GM23338 (cell line): Measurements from ENCODE around the gene CRYL1. TPM values are rescaled to one million over a fixed set of nuclear protein-coding genes. Genes with fewer than 3 reads are reported as not detected.

Experiments used
- ATAC-seq: fragments of 200-7000 bp; cut with Tn5 transposase; 3 replicates; pipeline ENCODE4 v1.9.1; 2020
- DNase-seq: peaks from one replicate; pipeline ENCODE4 v3.0.0-alpha.2; 2015; ENCODE audit warnings: low spot score
- H2AFZ ChIP-seq: fragments of 200-600 bp; sonication (generic); 2 replicates; pipeline ENCODE4 v1.8.0; 2016; ENCODE audit warnings: antibody characterized with exemption, mild to moderate bottlenecking, moderate library complexity
- H3F3A ChIP-seq: fragments of 200-600 bp; sonication (generic); replicated peaks from 2 replicates; pipeline ENCODE4 v1.8.0; 2017; ENCODE audit warnings: antibody characterized with exemption, mixed run types, low read depth
- H3K27ac ChIP-seq: fragments of 200-600 bp; sonication (generic); 2 replicates; pipeline ENCODE4 v1.6.1; 2016; ENCODE audit warnings: low read depth
- H3K27me3 ChIP-seq: fragments of 200-600 bp; sonication (generic); 2 replicates; pipeline ENCODE4 v1.8.0; 2016; ENCODE audit warnings: mild to moderate bottlenecking, mixed run types, moderate library complexity; ENCODE audit not compliant: insufficient read depth
- H3K36me3 ChIP-seq: fragments of 200-600 bp; sonication (generic); 2 replicates; pipeline ENCODE4 v1.8.0; 2016; ENCODE audit warnings: mild to moderate bottlenecking; ENCODE audit not compliant: insufficient read depth
- H3K4me1 ChIP-seq: fragments of 200-600 bp; sonication (generic); 2 replicates; pipeline ENCODE4 v1.8.0; 2016; ENCODE audit warnings: mild to moderate bottlenecking, moderate library complexity; ENCODE audit not compliant: insufficient read depth
- H3K4me2 ChIP-seq: fragments of 200-600 bp; sonication (generic); 2 replicates; pipeline ENCODE4 v1.7.1; 2017; ENCODE audit warnings: mixed run types
- H3K4me3 ChIP-seq: fragments of 200-600 bp; sonication (generic); 2 replicates; pipeline ENCODE4 v1.6.1; 2016; ENCODE audit warnings: mixed run types
- H3K79me2 ChIP-seq: fragments of 200-600 bp; sonication (generic); replicated peaks from 2 replicates; pipeline ENCODE4 v1.8.0; 2017; ENCODE audit warnings: mild to moderate bottlenecking; ENCODE audit not compliant: insufficient read depth
- H3K9me2 ChIP-seq: fragments of 200-600 bp; sonication (generic); 2 replicates; pipeline ENCODE4 v1.8.0; 2017; ENCODE audit not compliant: insufficient read depth
- H4K20me1 ChIP-seq: fragments of 200-600 bp; sonication (generic); replicated peaks from 2 replicates; pipeline ENCODE4 v1.8.0; 2017; ENCODE audit warnings: mild to moderate bottlenecking; ENCODE audit not compliant: insufficient read depth
- H3K27ac Mint-ChIP-seq: 2 replicates; pipeline ENCODE4 v1.8.0; 2020; ENCODE audit warnings: inconsistent platforms, mild to moderate bottlenecking, moderate library complexity, mixed read lengths
- H3K27me3 Mint-ChIP-seq: 3 replicates; pipeline ENCODE4 v1.8.0; 2022; ENCODE audit warnings: low read depth, mild to moderate bottlenecking, moderate library complexity, mixed read lengths, inconsistent platforms; ENCODE audit not compliant: insufficient read depth, poor library complexity
- H3K36me3 Mint-ChIP-seq: 3 replicates; pipeline ENCODE4 v1.8.0; 2021; ENCODE audit warnings: low read depth, mild to moderate bottlenecking, inconsistent platforms, moderate library complexity, mixed read lengths
- H3K4me1 Mint-ChIP-seq: 3 replicates; pipeline ENCODE4 v1.8.0; 2020; ENCODE audit warnings: mild to moderate bottlenecking, inconsistent platforms, mixed read lengths
- H3K4me3 Mint-ChIP-seq: 3 replicates; pipeline ENCODE4 v1.8.0; 2021; ENCODE audit warnings: moderate library complexity, mild to moderate bottlenecking, inconsistent platforms, mixed read lengths
- H3K9me3 Mint-ChIP-seq: 3 replicates; pipeline ENCODE4 v1.8.0; 2020; ENCODE audit warnings: moderate library complexity, mild to moderate bottlenecking, inconsistent platforms, mixed read lengths
- CREB1 ChIP-seq: fragments of 250-450 bp; sonication (Bioruptor Pico); IDR thresholded peaks from 2 replicates; pipeline ENCODE4 v1.5.0; 2020; ENCODE audit warnings: low read depth, mild to moderate bottlenecking, moderate library complexity
- EZH2 ChIP-seq: fragments of 200-600 bp; sonication (generic); IDR thresholded peaks from one replicate; pipeline ENCODE4 v1.8.0; 2017; ENCODE audit warnings: antibody characterized with exemption, mild to moderate bottlenecking, low read depth; ENCODE audit not compliant: unreplicated experiment
- EZH2phosphoT487 ChIP-seq: fragments of 200-600 bp; sonication (generic); IDR thresholded peaks from one replicate; pipeline ENCODE4 v1.8.1; 2018; ENCODE audit warnings: antibody characterized with exemption; ENCODE audit not compliant: unreplicated experiment
- JUNB ChIP-seq: IDR thresholded peaks from one replicate; pipeline ENCODE4 v1.6.1; 2016; ENCODE audit warnings: antibody characterized with exemption; ENCODE audit not compliant: unreplicated experiment
- NANOG ChIP-seq: IDR thresholded peaks from 2 replicates; pipeline ENCODE4 v1.6.1; 2016; ENCODE audit warnings: antibody characterized with exemption, borderline replicate concordance
- POLR2AphosphoS5 ChIP-seq: IDR thresholded peaks from 2 replicates; pipeline ENCODE4 v1.6.1; 2016; ENCODE audit warnings: antibody characterized with exemption, low read depth
- STAT1 ChIP-seq: IDR thresholded peaks from one replicate; pipeline ENCODE4 v1.6.1; 2016; ENCODE audit warnings: antibody characterized with exemption; ENCODE audit not compliant: unreplicated experiment
- ZNF114 ChIP-seq: fragments of 250-450 bp; sonication (Bioruptor Pico); IDR thresholded peaks from 2 replicates; pipeline ENCODE4 v1.5.0; 2020; ENCODE audit warnings: mild to moderate bottlenecking, moderate library complexity
- ZNF331 ChIP-seq: fragments of 250-450 bp; sonication (Bioruptor Pico); IDR thresholded peaks from 2 replicates; pipeline ENCODE4 v1.5.0; 2020; ENCODE audit warnings: low read depth, mild to moderate bottlenecking, moderate library complexity
- polyA plus RNA-seq: library from polyadenylated mRNA; unstranded; fragments of >200 nt; fragmentation: Nextera tagmentation; extraction: Ambion mirVana; gene quantifications from 2 replicates; pipeline ENCODE4 v1.2.1, GENCODE V29; 2016
- total RNA-seq: library from RNA; depleted of rRNA; stranded (reverse); fragments of >200 nt; shearing (Covaris generic); gene quantifications from 2 replicates; pipeline ENCODE4 v1.2.3, GENCODE V29; 2014
- TF ChIP-seq, protein P1 (sequence below): IDR thresholded peaks from 2 replicates; pipeline ENCODE4 v1.6.1; 2016; ENCODE audit warnings: antibody characterized with exemption
- TF ChIP-seq, protein P2 (sequence below): fragments of 250-450 bp; sonication (Bioruptor Pico); IDR thresholded peaks from 2 replicates; pipeline ENCODE4 v1.5.0; 2020; ENCODE audit warnings: mild to moderate bottlenecking, moderate library complexity
- TF ChIP-seq, protein P3 (sequence below): IDR thresholded peaks from one replicate; pipeline ENCODE4 v1.6.1; 2018; ENCODE audit warnings: antibody characterized with exemption; ENCODE audit not compliant: unreplicated experiment
- TF ChIP-seq, protein P4 (sequence below), 2 experiments: fragments of 200-600 bp in 1 of 2; sonication (generic) in 1 of 2; conservative IDR thresholded peaks; 2 replicates each; pipeline versions ENCODE4 v1.5.1 to v1.6.1; 2016 to 2017; ENCODE audit warnings: antibody characterized with exemption in 2 of 2, low read depth in 2 of 2, mild to moderate bottlenecking in 2 of 2, moderate library complexity in 1 of 2

CRYL1 gene
- total and polyA plus RNA-seq, 2 experiments from 2014 or later, result 2.2 to 2.6 TPM

DNA sequence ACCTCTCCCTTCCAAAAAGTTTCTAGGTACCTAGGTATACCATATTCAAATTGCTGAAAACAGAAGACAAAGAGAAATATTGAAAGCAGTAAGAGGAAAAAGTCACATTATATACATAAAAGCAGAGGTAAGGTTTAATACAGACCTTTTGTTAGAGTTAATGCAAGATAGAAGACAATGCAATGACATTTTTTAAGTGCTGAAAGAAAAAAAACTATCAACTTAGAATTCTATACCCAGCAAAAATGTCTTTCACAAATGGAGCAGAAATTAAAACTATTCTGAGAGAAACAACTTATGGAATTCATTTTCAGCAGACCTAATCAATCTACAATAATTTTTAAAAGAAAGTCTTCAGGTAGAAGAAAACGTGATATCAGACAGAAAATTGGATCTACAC lies 77.2 kb downstream of the CRYL1 start:
- no peaks in the 10 kb centered on the region for H3K36me3 ChIP-seq
- DNase-seq (no peak), ATAC-seq (no peak)
- TF ChIP-seq, protein P1, sequence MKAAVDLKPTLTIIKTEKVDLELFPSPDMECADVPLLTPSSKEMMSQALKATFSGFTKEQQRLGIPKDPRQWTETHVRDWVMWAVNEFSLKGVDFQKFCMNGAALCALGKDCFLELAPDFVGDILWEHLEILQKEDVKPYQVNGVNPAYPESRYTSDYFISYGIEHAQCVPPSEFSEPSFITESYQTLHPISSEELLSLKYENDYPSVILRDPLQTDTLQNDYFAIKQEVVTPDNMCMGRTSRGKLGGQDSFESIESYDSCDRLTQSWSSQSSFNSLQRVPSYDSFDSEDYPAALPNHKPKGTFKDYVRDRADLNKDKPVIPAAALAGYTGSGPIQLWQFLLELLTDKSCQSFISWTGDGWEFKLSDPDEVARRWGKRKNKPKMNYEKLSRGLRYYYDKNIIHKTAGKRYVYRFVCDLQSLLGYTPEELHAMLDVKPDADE, result no peak
- TF ChIP-seq, protein P2, sequence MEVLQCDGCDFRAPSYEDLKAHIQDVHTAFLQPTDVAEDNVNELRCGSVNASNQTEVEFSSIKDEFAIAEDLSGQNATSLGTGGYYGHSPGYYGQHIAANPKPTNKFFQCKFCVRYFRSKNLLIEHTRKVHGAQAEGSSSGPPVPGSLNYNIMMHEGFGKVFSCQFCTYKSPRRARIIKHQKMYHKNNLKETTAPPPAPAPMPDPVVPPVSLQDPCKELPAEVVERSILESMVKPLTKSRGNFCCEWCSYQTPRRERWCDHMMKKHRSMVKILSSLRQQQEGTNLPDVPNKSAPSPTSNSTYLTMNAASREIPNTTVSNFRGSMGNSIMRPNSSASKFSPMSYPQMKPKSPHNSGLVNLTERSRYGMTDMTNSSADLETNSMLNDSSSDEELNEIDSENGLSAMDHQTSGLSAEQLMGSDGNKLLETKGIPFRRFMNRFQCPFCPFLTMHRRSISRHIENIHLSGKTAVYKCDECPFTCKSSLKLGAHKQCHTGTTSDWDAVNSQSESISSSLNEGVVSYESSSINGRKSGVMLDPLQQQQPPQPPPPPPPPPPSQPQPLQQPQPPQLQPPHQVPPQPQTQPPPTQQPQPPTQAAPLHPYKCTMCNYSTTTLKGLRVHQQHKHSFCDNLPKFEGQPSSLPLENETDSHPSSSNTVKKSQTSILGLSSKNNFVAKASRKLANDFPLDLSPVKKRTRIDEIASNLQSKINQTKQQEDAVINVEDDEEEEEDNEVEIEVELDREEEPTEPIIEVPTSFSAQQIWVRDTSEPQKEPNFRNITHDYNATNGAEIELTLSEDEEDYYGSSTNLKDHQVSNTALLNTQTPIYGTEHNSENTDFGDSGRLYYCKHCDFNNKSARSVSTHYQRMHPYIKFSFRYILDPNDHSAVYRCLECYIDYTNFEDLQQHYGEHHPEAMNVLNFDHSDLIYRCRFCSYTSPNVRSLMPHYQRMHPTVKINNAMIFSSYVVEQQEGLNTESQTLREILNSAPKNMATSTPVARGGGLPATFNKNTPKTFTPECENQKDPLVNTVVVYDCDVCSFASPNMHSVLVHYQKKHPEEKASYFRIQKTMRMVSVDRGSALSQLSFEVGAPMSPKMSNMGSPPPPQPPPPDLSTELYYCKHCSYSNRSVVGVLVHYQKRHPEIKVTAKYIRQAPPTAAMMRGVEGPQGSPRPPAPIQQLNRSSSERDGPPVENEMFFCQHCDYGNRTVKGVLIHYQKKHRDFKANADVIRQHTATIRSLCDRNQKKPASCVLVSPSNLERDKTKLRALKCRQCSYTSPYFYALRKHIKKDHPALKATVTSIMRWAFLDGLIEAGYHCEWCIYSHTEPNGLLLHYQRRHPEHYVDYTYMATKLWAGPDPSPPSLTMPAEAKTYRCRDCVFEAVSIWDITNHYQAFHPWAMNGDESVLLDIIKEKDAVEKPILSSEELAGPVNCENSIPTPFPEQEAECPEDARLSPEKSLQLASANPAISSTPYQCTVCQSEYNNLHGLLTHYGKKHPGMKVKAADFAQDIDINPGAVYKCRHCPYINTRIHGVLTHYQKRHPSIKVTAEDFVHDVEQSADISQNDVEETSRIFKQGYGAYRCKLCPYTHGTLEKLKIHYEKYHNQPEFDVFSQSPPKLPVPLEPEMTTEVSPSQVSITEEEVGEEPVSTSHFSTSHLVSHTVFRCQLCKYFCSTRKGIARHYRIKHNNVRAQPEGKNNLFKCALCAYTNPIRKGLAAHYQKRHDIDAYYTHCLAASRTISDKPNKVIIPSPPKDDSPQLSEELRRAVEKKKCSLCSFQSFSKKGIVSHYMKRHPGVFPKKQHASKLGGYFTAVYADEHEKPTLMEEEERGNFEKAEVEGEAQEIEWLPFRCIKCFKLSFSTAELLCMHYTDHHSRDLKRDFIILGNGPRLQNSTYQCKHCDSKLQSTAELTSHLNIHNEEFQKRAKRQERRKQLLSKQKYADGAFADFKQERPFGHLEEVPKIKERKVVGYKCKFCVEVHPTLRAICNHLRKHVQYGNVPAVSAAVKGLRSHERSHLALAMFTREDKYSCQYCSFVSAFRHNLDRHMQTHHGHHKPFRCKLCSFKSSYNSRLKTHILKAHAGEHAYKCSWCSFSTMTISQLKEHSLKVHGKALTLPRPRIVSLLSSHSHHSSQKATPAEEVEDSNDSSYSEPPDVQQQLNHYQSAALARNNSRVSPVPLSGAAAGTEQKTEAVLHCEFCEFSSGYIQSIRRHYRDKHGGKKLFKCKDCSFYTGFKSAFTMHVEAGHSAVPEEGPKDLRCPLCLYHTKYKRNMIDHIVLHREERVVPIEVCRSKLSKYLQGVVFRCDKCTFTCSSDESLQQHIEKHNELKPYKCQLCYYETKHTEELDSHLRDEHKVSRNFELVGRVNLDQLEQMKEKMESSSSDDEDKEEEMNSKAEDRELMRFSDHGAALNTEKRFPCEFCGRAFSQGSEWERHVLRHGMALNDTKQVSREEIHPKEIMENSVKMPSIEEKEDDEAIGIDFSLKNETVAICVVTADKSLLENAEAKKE (CRISPR knock-in tag), result no peak
- TF ChIP-seq, protein P3, sequence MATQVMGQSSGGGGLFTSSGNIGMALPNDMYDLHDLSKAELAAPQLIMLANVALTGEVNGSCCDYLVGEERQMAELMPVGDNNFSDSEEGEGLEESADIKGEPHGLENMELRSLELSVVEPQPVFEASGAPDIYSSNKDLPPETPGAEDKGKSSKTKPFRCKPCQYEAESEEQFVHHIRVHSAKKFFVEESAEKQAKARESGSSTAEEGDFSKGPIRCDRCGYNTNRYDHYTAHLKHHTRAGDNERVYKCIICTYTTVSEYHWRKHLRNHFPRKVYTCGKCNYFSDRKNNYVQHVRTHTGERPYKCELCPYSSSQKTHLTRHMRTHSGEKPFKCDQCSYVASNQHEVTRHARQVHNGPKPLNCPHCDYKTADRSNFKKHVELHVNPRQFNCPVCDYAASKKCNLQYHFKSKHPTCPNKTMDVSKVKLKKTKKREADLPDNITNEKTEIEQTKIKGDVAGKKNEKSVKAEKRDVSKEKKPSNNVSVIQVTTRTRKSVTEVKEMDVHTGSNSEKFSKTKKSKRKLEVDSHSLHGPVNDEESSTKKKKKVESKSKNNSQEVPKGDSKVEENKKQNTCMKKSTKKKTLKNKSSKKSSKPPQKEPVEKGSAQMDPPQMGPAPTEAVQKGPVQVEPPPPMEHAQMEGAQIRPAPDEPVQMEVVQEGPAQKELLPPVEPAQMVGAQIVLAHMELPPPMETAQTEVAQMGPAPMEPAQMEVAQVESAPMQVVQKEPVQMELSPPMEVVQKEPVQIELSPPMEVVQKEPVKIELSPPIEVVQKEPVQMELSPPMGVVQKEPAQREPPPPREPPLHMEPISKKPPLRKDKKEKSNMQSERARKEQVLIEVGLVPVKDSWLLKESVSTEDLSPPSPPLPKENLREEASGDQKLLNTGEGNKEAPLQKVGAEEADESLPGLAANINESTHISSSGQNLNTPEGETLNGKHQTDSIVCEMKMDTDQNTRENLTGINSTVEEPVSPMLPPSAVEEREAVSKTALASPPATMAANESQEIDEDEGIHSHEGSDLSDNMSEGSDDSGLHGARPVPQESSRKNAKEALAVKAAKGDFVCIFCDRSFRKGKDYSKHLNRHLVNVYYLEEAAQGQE, result no peak
- TF ChIP-seq ZNF114 (CRISPR knock-in tag), result no peak
- no peak for TF ChIP-seq EZH2phosphoT487
- no peak for TF ChIP-seq STAT1
- TF ChIP-seq JUNB, result no peak
- no peak for TF ChIP-seq ZNF331 (CRISPR knock-in tag)
- TF ChIP-seq NANOG, result no peak
- no peak for TF ChIP-seq POLR2AphosphoS5
- TF ChIP-seq, protein P4, sequence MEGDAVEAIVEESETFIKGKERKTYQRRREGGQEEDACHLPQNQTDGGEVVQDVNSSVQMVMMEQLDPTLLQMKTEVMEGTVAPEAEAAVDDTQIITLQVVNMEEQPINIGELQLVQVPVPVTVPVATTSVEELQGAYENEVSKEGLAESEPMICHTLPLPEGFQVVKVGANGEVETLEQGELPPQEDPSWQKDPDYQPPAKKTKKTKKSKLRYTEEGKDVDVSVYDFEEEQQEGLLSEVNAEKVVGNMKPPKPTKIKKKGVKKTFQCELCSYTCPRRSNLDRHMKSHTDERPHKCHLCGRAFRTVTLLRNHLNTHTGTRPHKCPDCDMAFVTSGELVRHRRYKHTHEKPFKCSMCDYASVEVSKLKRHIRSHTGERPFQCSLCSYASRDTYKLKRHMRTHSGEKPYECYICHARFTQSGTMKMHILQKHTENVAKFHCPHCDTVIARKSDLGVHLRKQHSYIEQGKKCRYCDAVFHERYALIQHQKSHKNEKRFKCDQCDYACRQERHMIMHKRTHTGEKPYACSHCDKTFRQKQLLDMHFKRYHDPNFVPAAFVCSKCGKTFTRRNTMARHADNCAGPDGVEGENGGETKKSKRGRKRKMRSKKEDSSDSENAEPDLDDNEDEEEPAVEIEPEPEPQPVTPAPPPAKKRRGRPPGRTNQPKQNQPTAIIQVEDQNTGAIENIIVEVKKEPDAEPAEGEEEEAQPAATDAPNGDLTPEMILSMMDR (conservative IDR thresholded peaks at IDR 0.05; ENCODE audit: low read depth in 2 of 2), result no peak
- TF ChIP-seq CREB1, result no peak
- TF ChIP-seq EZH2, result no peak
- H3F3A ChIP-seq, result no peaks in the 10 kb centered on the region
- peaks cover 11% of the 10 kb centered on the region; the same call in 2 of the 3 replicates for H3K36me3 Mint-ChIP-seq
- no peaks in the 10 kb centered on the region for H3K27me3 Mint-ChIP-seq
- no peaks in the 10 kb centered on the region for H3K4me1 ChIP-seq
- no peak overlapping the region for H3K4me3 Mint-ChIP-seq
- H3K4me3 ChIP-seq, result no peak overlapping the region
- H3K27me3 ChIP-seq, result no peaks in the 10 kb centered on the region
- H2AFZ ChIP-seq, result no peak overlapping the region
- H3K4me2 ChIP-seq, result no peak overlapping the region
- H3K79me2 ChIP-seq, result no peaks in the 10 kb centered on the region
- no peaks in the 10 kb centered on the region for H3K4me1 Mint-ChIP-seq
- H3K9me2 ChIP-seq, result 0 out of 2 replicates have a peak, but pooled peaks cover 2% of the 10 kb centered on the region
- H3K27ac Mint-ChIP-seq, result no peak overlapping the region
- H4K20me1 ChIP-seq, result no peaks in the 10 kb centered on the region
- H3K9me3 Mint-ChIP-seq, result peaks cover 28% of the 10 kb centered on the region
- no peak overlapping the region for H3K27ac ChIP-seq
